ENCODE results near the gene KLHL21. TPM values are rescaled to one million over a fixed set of nuclear protein-coding genes. Genes with fewer than 3 reads are reported as not detected.

The KLHL21 gene
- total and polyA plus RNA-seq, 2 of the 4 experiments (the other 2 are of a cell fraction) = 12.0 to 36.7 TPM

DNA sequence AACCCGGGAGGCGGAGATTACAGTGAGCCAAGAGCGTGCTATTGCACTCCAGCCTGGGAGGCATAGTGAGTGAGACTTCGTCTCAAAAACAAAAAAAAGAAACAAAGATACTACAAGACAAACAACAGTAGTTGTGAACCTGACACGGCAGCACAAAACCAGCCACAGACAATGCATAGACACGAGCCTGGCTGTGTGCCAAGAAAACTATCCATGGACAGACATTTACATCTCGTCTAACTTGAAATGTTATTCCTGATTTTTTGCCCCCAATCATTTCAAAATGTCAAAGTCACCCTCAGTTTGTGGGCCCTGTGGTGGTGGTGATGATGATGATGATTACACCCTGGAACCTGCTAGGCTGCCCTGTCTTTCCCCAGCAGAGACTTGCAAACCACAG lies 6.3 kb downstream of the KLHL21 start (continued):
- TF ChIP-seq, protein P1, sequence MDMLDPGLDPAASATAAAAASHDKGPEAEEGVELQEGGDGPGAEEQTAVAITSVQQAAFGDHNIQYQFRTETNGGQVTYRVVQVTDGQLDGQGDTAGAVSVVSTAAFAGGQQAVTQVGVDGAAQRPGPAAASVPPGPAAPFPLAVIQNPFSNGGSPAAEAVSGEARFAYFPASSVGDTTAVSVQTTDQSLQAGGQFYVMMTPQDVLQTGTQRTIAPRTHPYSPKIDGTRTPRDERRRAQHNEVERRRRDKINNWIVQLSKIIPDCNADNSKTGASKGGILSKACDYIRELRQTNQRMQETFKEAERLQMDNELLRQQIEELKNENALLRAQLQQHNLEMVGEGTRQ (IDR thresholded peaks at IDR 0.05; ENCODE audit: low read depth, low read length) = no peak
- TF ChIP-seq POLR2A (IDR thresholded peaks at IDR 0.05; ENCODE audit: low read depth, low read length) (no peak), MAFK (IDR thresholded peaks at IDR 0.05; ENCODE audit: low read depth, low read length) (no peak), MXI1 (IDR thresholded peaks at IDR 0.05; ENCODE audit: borderline replicate concordance, low read depth, low read length) (no peak)

- H2BK120ac ChIP-seq (ENCODE audit: low read depth, low read length) = no peak overlapping the region
- H4K20me1 ChIP-seq (ENCODE audit: insufficient read depth, low read length) = peaks cover 87% of the 10 kb centered on the region
- no peak overlapping the region for H3K27ac ChIP-seq (ENCODE audit: insufficient read depth, low read length)
- dilution Hi-C loops (cut with HindIII; ENCODE audit: low sequenced_read_pairs, unreplicated experiment) = no loop called here
- in situ Hi-C loops (cut with MboI; ENCODE audit: low sequenced_read_pairs) = no loop called here
- H3K27me3 ChIP-seq (ENCODE audit: control insufficient read depth, insufficient read depth, low read length) = no peaks in the 10 kb centered on the region
- H3K4me3 ChIP-seq (ENCODE audit: insufficient read depth, low read depth, low read length) = no peak overlapping the region
- no peak for DNase-seq
- no peaks in the 10 kb centered on the region for H3K9me3 ChIP-seq (ENCODE audit: control insufficient read depth, insufficient read depth, low read length)
- no peak overlapping the region for H2BK5ac ChIP-seq (ENCODE audit: low read depth, low read length, poor library complexity, severe bottlenecking)
- H3K18ac ChIP-seq (ENCODE audit: low read depth, low read length) = no peak overlapping the region
- no peak overlapping the region for H3K4ac ChIP-seq (ENCODE audit: low read depth, low read length)
- BruUV-seq (replicated peaks) = no TSS peak
- H3K79me1 ChIP-seq (ENCODE audit: low read depth in 1 of 2, low read length in 2 of 2) = peaks cover 13 to 84% of the 10 kb centered on the region in 2 experiments
- no peak overlapping the region for H2AFZ ChIP-seq (replicated peaks; ENCODE audit: low read length, poor library complexity)
- H4K91ac ChIP-seq (ENCODE audit: insufficient read depth, low read depth, low read length) = no peak overlapping the region
- no peak for ATAC-seq (ENCODE audit: low read depth)
- H3K56ac ChIP-seq (ENCODE audit: extremely low read depth, insufficient read depth, low read length) = no peak overlapping the region
- WGBS, 2 experiments (ENCODE audit: extremely low coverage in 2 of 2, insufficient read length in 1 of 2) = 92% methylated on average over 9 of the region's 11 CpGs; no CpG with 5 or more reads in 1 of the 2 experiments
- no peak overlapping the region for H3K23ac ChIP-seq (ENCODE audit: low read depth, low read length)
- H3K9me1 ChIP-seq (ENCODE audit: insufficient read depth, low read length) = peaks cover 10% of the 10 kb centered on the region
- CTCF ChIA-PET = interaction anchor here (0.6 kb wide), 1 partner anchor 109 kb away, joined by 5 read pairs; no protein-coding TSS in a partner anchor
- H4K5ac ChIP-seq (ENCODE audit: low read depth, low read length) = no peak overlapping the region
- intact Hi-C loops (cut with micrococcal nuclease) = no loop called here
- H3K4me2 ChIP-seq (ENCODE audit: low read depth, low read length) = no peak overlapping the region
- no peak overlapping the region for H2AK9ac ChIP-seq (replicated peaks; ENCODE audit: low read depth, low read length, poor library complexity)
- no peak overlapping the region for H4K8ac ChIP-seq (ENCODE audit: low read depth in 2 of 2, low read length in 2 of 2)
- POLR2A ChIA-PET (ENCODE audit: unreplicated experiment) = interaction anchor here (0.6 kb wide), 1 partner anchor 136 kb away, joined by 6 read pairs; no protein-coding TSS in a partner anchor
- peaks cover 79% of the 10 kb centered on the region for H3K36me3 ChIP-seq (ENCODE audit: control insufficient read depth, insufficient read depth, low read length)
- H2BK20ac ChIP-seq (ENCODE audit: low read depth, low read length) = no peak overlapping the region
- peaks cover 4% of the 10 kb centered on the region for H3K4me1 ChIP-seq (ENCODE audit: control insufficient read depth, insufficient read depth, low read length)
- H2BK15ac ChIP-seq (ENCODE audit: low read depth, low read length) = no peak overlapping the region
- H3K9ac ChIP-seq (ENCODE audit: low read depth, low read length) = no peak overlapping the region
- no peak overlapping the region for H2AK5ac ChIP-seq (ENCODE audit: low read depth, low read length)
- H3K14ac ChIP-seq (replicated peaks; ENCODE audit: low read depth, low read length) = no peak overlapping the region
- TF ChIP-seq, protein P1 (IDR thresholded peaks at IDR 0.05; ENCODE audit: low read depth, low read length) = no peak
- TF ChIP-seq POLR2A (IDR thresholded peaks at IDR 0.05; ENCODE audit: low read depth, low read length) = no peak
- no peak for TF ChIP-seq MXI1 (IDR thresholded peaks at IDR 0.05; ENCODE audit: borderline replicate concordance, low read depth, low read length)
- TF ChIP-seq MAZ (IDR thresholded peaks at IDR 0.05; ENCODE audit: borderline replicate concordance, low read depth, low read length) = no peak
- TF ChIP-seq RFX5 (IDR thresholded peaks at IDR 0.05; ENCODE audit: low read depth, low read length) = no peak
- TF ChIP-seq RAD21 (IDR thresholded peaks at IDR 0.05; ENCODE audit: low read length) = no peak
- TF ChIP-seq BHLHE40 (IDR thresholded peaks at IDR 0.05; ENCODE audit: low read depth, low read length) = no peak
- TF ChIP-seq FOS (IDR thresholded peaks at IDR 0.05; ENCODE audit: low read depth, low read length) = no peak
- no peak for TF ChIP-seq CEBPB (IDR thresholded peaks at IDR 0.05; ENCODE audit: low read depth, low read length)
- TF ChIP-seq, protein P2, sequence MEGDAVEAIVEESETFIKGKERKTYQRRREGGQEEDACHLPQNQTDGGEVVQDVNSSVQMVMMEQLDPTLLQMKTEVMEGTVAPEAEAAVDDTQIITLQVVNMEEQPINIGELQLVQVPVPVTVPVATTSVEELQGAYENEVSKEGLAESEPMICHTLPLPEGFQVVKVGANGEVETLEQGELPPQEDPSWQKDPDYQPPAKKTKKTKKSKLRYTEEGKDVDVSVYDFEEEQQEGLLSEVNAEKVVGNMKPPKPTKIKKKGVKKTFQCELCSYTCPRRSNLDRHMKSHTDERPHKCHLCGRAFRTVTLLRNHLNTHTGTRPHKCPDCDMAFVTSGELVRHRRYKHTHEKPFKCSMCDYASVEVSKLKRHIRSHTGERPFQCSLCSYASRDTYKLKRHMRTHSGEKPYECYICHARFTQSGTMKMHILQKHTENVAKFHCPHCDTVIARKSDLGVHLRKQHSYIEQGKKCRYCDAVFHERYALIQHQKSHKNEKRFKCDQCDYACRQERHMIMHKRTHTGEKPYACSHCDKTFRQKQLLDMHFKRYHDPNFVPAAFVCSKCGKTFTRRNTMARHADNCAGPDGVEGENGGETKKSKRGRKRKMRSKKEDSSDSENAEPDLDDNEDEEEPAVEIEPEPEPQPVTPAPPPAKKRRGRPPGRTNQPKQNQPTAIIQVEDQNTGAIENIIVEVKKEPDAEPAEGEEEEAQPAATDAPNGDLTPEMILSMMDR (conservative IDR thresholded peaks at IDR 0.05; ENCODE audit: low read depth, low read length) = no peak
- no peak for TF ChIP-seq CHD1 (IDR thresholded peaks at IDR 0.05; ENCODE audit: low read depth, low read length)
- no peak for TF ChIP-seq NFE2L2 (IDR thresholded peaks at IDR 0.05; ENCODE audit: low read depth, low read length)
Measured at GRCh38 chr1:6594977-6595740, 7.5 kb downstream of the KLHL21 start.
